Ascending aorta (tissue), 2 donors: ENCODE data around the gene EIF3L. TPM values are rescaled to one million over a fixed set of nuclear protein-coding genes. Genes with fewer than 3 reads are reported as not detected.

ENCODE experiments used
- DNase-seq, 2 donors: peaks; one replicate each; pipeline ENCODE4 v3.0.0-alpha.2; 2019; ENCODE audit warnings: low spot score in 2 of 2
- H3K27ac ChIP-seq, 2 donors: fragments of 200-600 bp; sonication (generic); one replicate each; pipeline ENCODE4 v1.5.1; 2016 to 2017; ENCODE audit warnings: mild to moderate bottlenecking in 1 of 2
- H3K27me3 ChIP-seq: fragments of 200-600 bp; sonication (generic); one replicate; pipeline ENCODE4 v1.5.1; 2017
- H3K36me3 ChIP-seq, 2 donors: fragments of 200-600 bp; sonication (generic); one replicate each; pipeline ENCODE4 v1.5.1; 2016
- H3K4me1 ChIP-seq, 2 donors: fragments of 200-600 bp; sonication (generic); one replicate each; pipeline ENCODE4 v1.5.1; 2016 to 2017; ENCODE audit warnings: mild to moderate bottlenecking in 1 of 2
- H3K4me3 ChIP-seq, 2 donors: fragments of 200-600 bp; sonication (generic); one replicate each; pipeline ENCODE4 v1.5.1; 2016 to 2017; ENCODE audit warnings: mild to moderate bottlenecking in 1 of 2
- H3K9me3 ChIP-seq, 2 donors: fragments of 200-600 bp; sonication (generic); one replicate each; pipeline ENCODE4 v1.5.1; 2016
- intact Hi-C: fragments of 100-400 bp; cut with DNase I; formaldehyde crosslinking; loops from one replicate; pipeline ENCODE4 v1.15.1; 2023
- total RNA-seq: library from RNA; depleted of rRNA; stranded (reverse); fragments of >200 nt; gene quantifications from one replicate; pipeline ENCODE4 v1.1.0, GENCODE V29; 2016
- TF ChIP-seq, protein P1 (sequence below), 3 experiments: fragments of 200-600 bp in 2 of 3; fragments of 450-650 bp in 1 of 3; sonication (generic) in 2 of 3; IDR thresholded peaks; one replicate each; pipeline ENCODE4 v1.5.1; 2016 to 2019; ENCODE audit warnings: antibody characterized with exemption in 3 of 3, mild to moderate bottlenecking in 1 of 3, moderate library complexity in 1 of 3

The EIF3L gene
- total RNA-seq, 1 donor from 2014 or later, result 256 TPM

DNA sequence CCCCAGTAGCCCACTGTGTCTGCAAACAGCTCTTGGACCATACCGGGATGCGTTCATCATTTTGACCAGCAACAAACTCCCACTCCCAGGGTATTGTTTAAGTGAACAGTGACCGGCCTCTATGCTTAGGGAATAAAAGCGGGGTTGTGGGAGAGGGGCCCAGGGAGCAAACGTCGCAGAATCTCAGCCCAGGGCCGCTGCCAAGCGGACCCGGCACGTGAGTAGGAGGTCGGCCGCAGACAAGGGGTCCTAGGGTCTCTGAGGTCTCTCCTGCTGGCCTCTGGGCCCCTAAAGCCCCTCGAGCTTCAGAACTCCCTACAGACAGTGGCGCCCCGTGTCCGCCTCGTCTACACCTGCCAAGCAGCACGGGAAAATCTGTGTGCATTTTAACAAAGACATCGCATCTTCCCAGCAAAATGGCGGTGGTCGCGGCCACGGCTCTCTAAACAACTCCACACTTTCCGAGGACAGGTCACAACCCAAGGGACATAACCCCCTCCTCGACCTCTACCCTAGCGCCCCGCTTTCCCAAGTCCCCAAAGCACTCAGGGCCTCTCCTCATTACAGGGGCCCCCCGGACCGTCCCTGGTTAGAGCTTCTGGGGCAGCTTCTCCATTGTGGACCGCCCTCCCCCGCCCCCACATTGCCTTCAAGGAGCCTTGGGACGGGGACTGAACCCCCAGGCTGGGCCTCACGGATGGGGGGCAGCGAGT, 45.4 kb upstream of the EIF3L start:
- intact Hi-C loops, result no loop called here
- Histone ChIP-seq H3K9me3 (no peaks in the 10 kb centered on the region), H3K36me3 (no peaks in the 10 kb centered on the region), H3K27me3 (no peaks in the 10 kb centered on the region), H3K4me1 (peaks cover 9 to 22% of the 10 kb centered on the region in 2 donors), H3K27ac (no peak overlapping the region), H3K4me3 (peak overlapping the region in 1 of 2 donors; percentile 72)
- DNase-seq, result no peak
- TF ChIP-seq, protein P1, sequence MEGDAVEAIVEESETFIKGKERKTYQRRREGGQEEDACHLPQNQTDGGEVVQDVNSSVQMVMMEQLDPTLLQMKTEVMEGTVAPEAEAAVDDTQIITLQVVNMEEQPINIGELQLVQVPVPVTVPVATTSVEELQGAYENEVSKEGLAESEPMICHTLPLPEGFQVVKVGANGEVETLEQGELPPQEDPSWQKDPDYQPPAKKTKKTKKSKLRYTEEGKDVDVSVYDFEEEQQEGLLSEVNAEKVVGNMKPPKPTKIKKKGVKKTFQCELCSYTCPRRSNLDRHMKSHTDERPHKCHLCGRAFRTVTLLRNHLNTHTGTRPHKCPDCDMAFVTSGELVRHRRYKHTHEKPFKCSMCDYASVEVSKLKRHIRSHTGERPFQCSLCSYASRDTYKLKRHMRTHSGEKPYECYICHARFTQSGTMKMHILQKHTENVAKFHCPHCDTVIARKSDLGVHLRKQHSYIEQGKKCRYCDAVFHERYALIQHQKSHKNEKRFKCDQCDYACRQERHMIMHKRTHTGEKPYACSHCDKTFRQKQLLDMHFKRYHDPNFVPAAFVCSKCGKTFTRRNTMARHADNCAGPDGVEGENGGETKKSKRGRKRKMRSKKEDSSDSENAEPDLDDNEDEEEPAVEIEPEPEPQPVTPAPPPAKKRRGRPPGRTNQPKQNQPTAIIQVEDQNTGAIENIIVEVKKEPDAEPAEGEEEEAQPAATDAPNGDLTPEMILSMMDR (IDR thresholded peaks at IDR 0.05), result no peak

DNA sequence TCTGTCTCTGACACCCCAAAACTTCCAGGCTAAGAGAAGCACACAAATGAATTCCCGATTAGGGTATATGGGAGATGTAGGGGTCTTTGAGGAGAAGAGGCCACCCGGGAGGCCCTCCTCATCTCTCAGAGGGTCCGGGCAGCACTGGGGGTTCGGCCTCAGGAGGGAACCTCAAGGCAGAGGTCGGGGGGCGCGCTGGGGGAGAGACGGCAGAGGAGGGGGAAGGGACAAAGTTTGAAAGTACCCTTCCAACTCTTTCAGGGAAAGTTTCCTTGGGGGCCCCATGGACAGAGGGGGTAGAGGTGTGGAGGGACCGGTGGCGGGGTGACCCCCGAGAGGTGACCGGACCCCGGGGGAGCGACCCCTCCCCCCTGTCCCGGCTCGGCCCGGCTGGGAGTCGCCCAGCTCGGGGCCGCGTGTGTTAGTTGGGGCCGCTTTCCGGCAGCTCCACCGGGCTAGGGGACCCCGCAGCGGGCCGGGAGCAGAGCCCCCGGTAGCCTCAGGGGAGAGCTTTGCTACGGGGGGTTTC, 44.8 kb upstream of the EIF3L start:
- Histone ChIP-seq H3K36me3 (no peaks in the 10 kb centered on the region), H3K27ac (peak overlapping the region; percentile 83 to 89), H3K27me3 (no peaks in the 10 kb centered on the region), H3K4me3 (peak overlapping the region; percentile 67 to 72), H3K4me1 (peaks cover 9 to 23% of the 10 kb centered on the region in 2 donors), H3K9me3 (no peaks in the 10 kb centered on the region)
- no peak for DNase-seq
- TF ChIP-seq, protein P1 (IDR thresholded peaks at IDR 0.05), result no peak
- intact Hi-C loops, result no loop called here

DNA sequence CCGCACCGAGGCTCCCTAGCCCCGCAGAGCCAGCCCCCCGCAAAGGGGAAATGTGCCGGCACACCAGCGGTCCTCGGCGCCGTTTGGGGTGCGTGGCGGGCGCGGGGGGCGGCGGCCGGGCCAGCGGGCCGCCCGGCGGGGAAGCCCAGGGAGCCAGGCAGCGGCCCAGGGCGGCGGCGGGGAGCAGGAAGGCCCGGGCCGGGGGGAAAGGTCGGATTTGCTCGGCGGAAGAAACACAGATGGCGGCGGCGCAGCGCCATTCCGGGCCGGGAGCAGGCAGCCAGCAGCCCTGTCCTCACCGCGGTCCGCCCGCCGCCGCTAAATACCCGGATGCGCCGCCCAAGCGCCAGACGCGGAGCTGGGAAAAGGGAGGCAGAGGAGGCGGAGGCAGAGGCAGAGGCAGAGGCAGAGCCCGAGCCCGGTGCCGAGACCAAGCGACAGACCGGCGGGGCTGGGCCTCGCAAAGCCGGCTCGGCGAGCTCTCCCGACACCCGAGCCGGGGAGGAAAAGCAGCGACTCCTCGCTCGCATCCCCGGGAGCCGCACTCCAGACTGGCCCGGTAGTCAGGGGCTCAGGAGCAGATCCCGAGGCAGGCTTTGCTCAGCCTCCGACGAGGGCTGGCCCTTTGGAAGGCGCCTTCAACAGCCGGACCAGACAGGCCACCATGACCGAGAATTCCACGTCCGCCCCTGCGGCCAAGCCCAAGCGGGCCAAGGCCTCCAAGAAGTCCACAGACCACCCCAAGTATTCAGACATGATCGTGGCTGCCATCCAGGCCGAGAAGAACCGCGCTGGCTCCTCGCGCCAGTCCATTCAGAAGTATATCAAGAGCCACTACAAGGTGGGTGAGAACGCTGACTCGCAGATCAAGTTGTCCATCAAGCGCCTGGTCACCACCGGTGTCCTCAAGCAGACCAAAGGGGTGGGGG, 44.1 kb upstream of the EIF3L start:
- peak overlapping the region; percentile 67 to 72 for H3K4me3 ChIP-seq
- H3K4me1 ChIP-seq, result peaks cover 9 to 23% of the 10 kb centered on the region in 2 donors
- no peaks in the 10 kb centered on the region for H3K27me3 ChIP-seq
- H3K27ac ChIP-seq, result peak overlapping the region; percentile 83 to 89
- intact Hi-C loops, result no loop called here
- H3K36me3 ChIP-seq, result no peaks in the 10 kb centered on the region
- H3K9me3 ChIP-seq, result no peaks in the 10 kb centered on the region
- TF ChIP-seq, protein P1 (IDR thresholded peaks at IDR 0.05), result no peak
- DNase-seq, result peak; percentile 47 to 93

DNA sequence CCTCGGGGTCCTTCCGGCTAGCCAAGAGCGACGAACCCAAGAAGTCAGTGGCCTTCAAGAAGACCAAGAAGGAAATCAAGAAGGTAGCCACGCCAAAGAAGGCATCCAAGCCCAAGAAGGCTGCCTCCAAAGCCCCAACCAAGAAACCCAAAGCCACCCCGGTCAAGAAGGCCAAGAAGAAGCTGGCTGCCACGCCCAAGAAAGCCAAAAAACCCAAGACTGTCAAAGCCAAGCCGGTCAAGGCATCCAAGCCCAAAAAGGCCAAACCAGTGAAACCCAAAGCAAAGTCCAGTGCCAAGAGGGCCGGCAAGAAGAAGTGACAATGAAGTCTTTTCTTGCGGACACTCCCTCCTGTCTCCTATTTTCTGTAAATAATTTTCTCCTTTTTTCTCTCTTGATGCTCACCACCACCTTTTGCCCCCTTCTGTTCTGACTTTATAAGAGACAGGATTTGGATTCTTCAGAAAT, 43.4 kb upstream of the EIF3L start:
- Histone ChIP-seq H3K27ac (peak overlapping the region; percentile 83 to 89), H3K4me3 (peak overlapping the region; percentile 67 to 72), H3K36me3 (no peaks in the 10 kb centered on the region), H3K9me3 (no peaks in the 10 kb centered on the region), H3K27me3 (no peaks in the 10 kb centered on the region), H3K4me1 (peaks cover 9 to 23% of the 10 kb centered on the region in 2 donors)
- no peak for DNase-seq
- TF ChIP-seq, protein P1 (IDR thresholded peaks at IDR 0.05), result no peak
- intact Hi-C loops, result loop anchor here (2.0 kb wide), 2 partner anchors 39 to 949 kb away; partner anchors contain the start of genes ANKRD54 and SUN2
